ENCODE data around the gene PSMG1.
"Not testable (repeated sequence)": the region's sequence is repeated elsewhere in the genome, so short reads cannot be mapped to it uniquely, and the experiment has no call there.

Gene PSMG1

DNA sequence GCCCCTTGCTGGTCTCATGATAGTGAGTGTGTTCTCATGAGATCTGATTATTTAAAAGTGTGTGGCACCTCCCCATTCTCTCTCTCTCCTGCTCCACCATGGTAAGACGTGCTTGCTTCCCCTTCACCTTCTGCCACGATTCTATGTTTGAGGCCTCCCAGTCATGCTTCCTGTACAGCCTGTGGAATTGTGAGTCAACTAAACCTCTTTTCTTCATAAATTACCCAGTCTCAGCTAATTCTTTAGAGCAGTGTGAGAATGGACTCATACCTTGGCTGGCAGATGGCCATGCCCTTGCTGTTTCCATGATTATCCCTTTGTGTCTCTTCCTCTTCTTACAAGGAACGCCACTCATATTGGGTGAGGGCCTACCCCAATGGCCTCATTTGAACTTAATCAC, 40.3 kb downstream of the PSMG1 start:
- in situ Hi-C loops (cut with MboI; ENCODE audit: low sequenced_read_pairs, unreplicated experiment): loop anchor here (10.0 to 25.0 kb wide), 2 partner anchors 408 to 631 kb away; no protein-coding TSS in a partner anchor
- DNase-seq (ENCODE audit: low spot score): no peak
- TF ChIP-seq, protein P1, sequence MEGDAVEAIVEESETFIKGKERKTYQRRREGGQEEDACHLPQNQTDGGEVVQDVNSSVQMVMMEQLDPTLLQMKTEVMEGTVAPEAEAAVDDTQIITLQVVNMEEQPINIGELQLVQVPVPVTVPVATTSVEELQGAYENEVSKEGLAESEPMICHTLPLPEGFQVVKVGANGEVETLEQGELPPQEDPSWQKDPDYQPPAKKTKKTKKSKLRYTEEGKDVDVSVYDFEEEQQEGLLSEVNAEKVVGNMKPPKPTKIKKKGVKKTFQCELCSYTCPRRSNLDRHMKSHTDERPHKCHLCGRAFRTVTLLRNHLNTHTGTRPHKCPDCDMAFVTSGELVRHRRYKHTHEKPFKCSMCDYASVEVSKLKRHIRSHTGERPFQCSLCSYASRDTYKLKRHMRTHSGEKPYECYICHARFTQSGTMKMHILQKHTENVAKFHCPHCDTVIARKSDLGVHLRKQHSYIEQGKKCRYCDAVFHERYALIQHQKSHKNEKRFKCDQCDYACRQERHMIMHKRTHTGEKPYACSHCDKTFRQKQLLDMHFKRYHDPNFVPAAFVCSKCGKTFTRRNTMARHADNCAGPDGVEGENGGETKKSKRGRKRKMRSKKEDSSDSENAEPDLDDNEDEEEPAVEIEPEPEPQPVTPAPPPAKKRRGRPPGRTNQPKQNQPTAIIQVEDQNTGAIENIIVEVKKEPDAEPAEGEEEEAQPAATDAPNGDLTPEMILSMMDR (IDR thresholded peaks at IDR 0.05; ENCODE audit: borderline replicate concordance, control extremely low read depth, extremely low read depth, insufficient read depth, missing control alignments): no peak

DNA sequence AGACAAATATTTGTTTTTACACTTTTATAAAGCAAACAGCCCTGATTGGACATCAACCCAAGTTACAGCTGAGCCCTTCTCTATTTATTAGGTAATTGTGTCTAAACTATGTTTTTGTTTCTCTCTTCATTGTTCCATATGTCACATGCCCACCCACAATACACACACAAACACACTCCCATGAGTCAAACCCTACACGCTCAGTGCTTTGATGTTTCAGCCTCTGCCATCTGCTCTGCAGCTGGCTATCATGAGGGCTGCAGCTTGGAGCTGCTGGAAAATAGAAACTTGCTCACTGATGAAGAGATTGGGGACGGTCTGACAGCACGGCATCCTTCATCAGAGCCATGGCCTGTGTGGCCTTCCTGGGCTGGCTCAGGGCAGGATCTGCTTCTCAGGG, 41.7 kb downstream of the PSMG1 start:
- DNase-seq (ENCODE audit: low spot score): no peak
- TF ChIP-seq, protein P1 (IDR thresholded peaks at IDR 0.05; ENCODE audit: borderline replicate concordance, control extremely low read depth, extremely low read depth, insufficient read depth, missing control alignments): no peak
- in situ Hi-C loops (cut with MboI; ENCODE audit: low sequenced_read_pairs, unreplicated experiment): loop anchor here (10.0 to 25.0 kb wide), 2 partner anchors 407 to 629 kb away; no protein-coding TSS in a partner anchor

DNA sequence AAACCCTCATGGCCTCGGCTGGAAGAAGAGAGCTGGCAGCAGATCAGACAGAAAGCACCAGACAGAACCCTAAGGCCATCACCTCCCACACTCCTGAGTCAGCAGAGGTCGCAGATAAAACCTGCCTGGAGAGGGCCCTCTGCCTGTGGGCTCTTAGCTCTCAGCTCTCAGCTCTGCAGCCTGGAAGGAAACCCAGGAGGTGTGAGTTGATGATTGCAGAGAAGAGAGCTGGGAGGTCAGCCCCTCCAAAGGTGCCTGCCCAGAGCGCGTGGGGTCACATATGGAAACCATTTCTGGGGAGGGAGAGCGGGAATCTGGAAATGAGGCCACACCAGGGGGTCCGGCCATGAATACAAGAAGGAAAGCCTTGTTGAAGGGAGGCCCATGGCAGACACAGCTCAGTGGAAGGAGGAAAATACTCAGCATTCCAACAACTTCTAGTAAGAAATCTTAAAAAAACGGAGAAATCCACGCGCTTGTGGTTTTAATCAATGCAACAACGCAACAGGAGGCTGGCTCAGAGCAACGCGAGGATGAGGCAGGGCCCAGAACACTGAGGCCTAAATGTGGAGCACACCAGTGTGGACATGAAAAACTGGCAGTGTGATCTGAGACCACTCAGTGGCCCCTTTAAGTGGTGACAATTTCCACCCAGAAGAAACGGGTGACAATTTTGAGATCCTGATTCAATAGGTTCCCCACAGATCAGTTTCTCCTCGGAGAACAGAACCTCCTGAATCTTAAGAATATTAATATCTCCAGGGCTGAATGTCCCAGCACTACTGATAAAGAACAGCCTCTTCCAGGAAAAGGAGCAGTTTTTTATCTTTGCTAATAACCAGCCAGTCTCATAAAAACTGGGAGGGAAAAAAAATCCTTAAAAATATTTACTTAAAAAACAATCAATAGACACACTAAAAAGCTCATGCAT, 45.7 kb downstream of the PSMG1 start:
- TF ChIP-seq, protein P1 (IDR thresholded peaks at IDR 0.05; ENCODE audit: borderline replicate concordance, control extremely low read depth, extremely low read depth, insufficient read depth, missing control alignments): no peak
- no peak for DNase-seq (ENCODE audit: low spot score)
- in situ Hi-C loops (cut with MboI; ENCODE audit: low sequenced_read_pairs, unreplicated experiment): loop anchor here (25.0 kb wide), 1 partner anchor 625 kb away; no protein-coding TSS in a partner anchor

DNA sequence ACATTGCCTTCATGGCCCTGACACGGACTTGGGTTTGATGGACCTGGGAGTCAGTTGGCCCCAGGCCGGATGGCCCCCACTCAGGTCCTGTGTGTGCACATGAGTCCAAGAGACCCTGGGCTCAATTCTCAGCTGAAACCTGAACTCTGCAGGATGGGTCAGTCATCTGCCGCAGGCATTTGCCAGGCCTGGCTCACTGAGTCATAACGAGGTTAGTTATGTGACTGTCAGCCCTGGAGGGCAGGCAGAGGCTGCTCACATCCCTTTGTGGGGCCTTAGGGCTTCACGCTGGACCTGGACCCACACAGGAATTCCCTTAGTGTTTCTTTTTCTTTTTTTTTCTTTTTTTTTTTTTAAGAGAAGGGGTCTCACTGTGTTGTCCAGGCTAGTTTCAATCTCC, 46.5 kb downstream of the PSMG1 start:
- in situ Hi-C loops (cut with MboI; ENCODE audit: low sequenced_read_pairs, unreplicated experiment): loop anchor here (25.0 kb wide), 1 partner anchor 624 kb away; no protein-coding TSS in a partner anchor
- no peak for DNase-seq (ENCODE audit: low spot score)
- TF ChIP-seq, protein P1 (IDR thresholded peaks at IDR 0.05; ENCODE audit: borderline replicate concordance, control extremely low read depth, extremely low read depth, insufficient read depth, missing control alignments): no peak

DNA sequence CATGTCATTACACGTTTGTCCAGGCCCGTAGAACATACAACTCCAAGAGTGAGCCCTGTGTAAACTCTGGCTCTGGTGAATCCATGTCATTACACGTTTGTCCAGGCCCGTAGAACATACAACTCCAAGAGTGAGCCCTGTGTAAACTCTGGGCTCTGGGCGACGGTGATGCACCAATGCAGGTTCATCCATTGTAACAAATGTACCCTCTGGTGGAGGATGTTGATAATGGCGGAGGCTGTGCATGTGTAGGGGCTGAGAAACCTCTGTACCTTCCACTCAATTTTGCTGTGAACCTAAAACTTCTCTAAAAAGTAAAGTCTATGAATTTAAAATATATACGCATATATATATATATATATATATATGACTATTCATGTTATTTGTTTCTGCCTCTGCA, 47.1 kb downstream of the PSMG1 start:
- not testable (repeated sequence) for DNase-seq (ENCODE audit: low spot score)
- in situ Hi-C loops (cut with MboI; ENCODE audit: low sequenced_read_pairs, unreplicated experiment): loop anchor here (25.0 kb wide), 1 partner anchor 624 kb away; no protein-coding TSS in a partner anchor

DNA sequence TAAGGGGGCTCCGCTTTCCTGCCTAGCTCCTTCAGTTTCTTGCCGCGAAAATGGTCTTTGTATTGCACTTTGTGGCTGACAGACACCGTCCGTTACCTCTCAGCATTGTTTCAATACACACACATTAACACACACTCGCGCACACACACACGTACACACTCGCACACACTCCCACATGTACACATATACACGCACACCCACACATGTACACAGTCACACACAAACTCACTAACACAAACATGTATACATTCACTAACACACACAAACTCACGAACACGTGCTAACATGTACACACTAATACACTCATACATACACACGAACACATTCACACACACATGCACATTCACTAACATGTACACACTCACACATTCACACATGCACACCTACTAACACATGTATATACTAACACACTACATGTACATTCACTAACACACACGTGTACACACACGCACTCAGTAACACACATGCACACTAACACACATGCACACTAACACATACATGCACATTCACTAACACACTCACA, 48.9 kb downstream of the PSMG1 start:
- TF ChIP-seq, protein P1 (IDR thresholded peaks at IDR 0.05; ENCODE audit: borderline replicate concordance, control extremely low read depth, extremely low read depth, insufficient read depth, missing control alignments): no peak
- DNase-seq (ENCODE audit: low spot score): no peak
- in situ Hi-C loops (cut with MboI; ENCODE audit: low sequenced_read_pairs, unreplicated experiment): loop anchor here (25.0 kb wide), 1 partner anchor 622 kb away; no protein-coding TSS in a partner anchor

DNA sequence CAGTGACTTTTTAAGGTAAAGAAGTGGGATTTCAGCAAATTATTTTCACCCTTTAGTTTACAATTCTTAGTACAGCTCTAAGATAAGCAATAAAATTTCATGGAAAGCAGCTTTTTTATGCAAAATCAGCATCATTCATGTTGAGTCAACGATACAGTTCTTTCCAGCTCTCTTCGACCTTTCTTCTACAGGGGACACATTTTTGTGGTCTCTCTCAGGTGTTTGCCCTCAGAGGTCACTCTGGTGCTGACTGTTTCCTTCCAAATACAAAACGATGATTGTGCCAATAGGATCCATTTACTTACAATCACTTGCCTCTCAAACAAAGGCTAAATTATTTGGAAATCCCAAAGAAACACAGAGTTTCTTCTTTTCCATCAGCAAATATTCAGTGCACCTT, 51.0 kb downstream of the PSMG1 start:
- in situ Hi-C loops (cut with MboI; ENCODE audit: low sequenced_read_pairs, unreplicated experiment): loop anchor here (25.0 kb wide), 1 partner anchor 620 kb away; no protein-coding TSS in a partner anchor
- TF ChIP-seq, protein P1 (IDR thresholded peaks at IDR 0.05; ENCODE audit: borderline replicate concordance, control extremely low read depth, extremely low read depth, insufficient read depth, missing control alignments): no peak
- no peak for DNase-seq (ENCODE audit: low spot score)
